Mesenchymal stem cell (in vitro differentiated cells and primary cell): ENCODE measurements around the gene MYL9.

Experiments
- DNase-seq: peaks from one replicate; pipeline ENCODE4 v3.0.0-alpha.2; 2013
- H2AFZ ChIP-seq: one replicate; pipeline ENCODE4 v1.6.1; 2013; ENCODE audit warnings: low read depth, mild to moderate bottlenecking, control low read depth, inconsistent platforms, low read length, moderate library complexity
- H2AK5ac ChIP-seq: 2 replicates; pipeline ENCODE4 v1.6.1; 2013; ENCODE audit warnings: low read length, moderate library complexity, mild to moderate bottlenecking, inconsistent platforms; ENCODE audit not compliant: severe bottlenecking
- H2BK120ac ChIP-seq: one replicate; pipeline ENCODE4 v1.6.1; 2013; ENCODE audit warnings: low read depth, mild to moderate bottlenecking, inconsistent platforms, low read length, moderate library complexity
- H2BK12ac ChIP-seq, 2 experiments: one replicate each; pipeline ENCODE4 v1.6.1; 2013; ENCODE audit warnings: inconsistent platforms in 2 of 2, low read length in 2 of 2, mild to moderate bottlenecking in 2 of 2, moderate library complexity in 2 of 2, control low read depth in 1 of 2
- H2BK15ac ChIP-seq: one replicate; pipeline ENCODE4 v1.6.1; 2013; ENCODE audit warnings: mild to moderate bottlenecking, low read depth, inconsistent platforms; ENCODE audit not compliant: poor library complexity, severe bottlenecking
- H2BK5ac ChIP-seq: 2 replicates; pipeline ENCODE4 v1.6.1; 2013; ENCODE audit warnings: low read depth, mild to moderate bottlenecking, low read length, control low read depth, inconsistent platforms; ENCODE audit not compliant: poor library complexity, severe bottlenecking
- H3K14ac ChIP-seq, 2 experiments: one replicate each; pipeline ENCODE4 v1.6.1; 2013; ENCODE audit warnings: inconsistent platforms in 2 of 2, low read length in 2 of 2, control low read depth in 1 of 2, mild to moderate bottlenecking in 1 of 2, moderate library complexity in 1 of 2
- H3K18ac ChIP-seq, 2 experiments: one replicate each; pipeline ENCODE4 v1.6.1; 2013; ENCODE audit warnings: inconsistent platforms in 2 of 2, low read length in 2 of 2, control low read depth in 1 of 2, low read depth in 1 of 2, mild to moderate bottlenecking in 1 of 2
- H3K23ac ChIP-seq, 2 experiments: one replicate each; pipeline ENCODE4 v1.6.1; 2013; ENCODE audit warnings: inconsistent platforms in 2 of 2, low read length in 2 of 2, mild to moderate bottlenecking in 2 of 2, moderate library complexity in 2 of 2, control low read depth in 1 of 2
- H3K27ac ChIP-seq: 2 replicates; pipeline ENCODE4 v1.5.1; 2013; ENCODE audit warnings: mild to moderate bottlenecking, moderate library complexity, low read length, control low read depth, inconsistent platforms; ENCODE audit not compliant: poor library complexity, severe bottlenecking
- H3K27me3 ChIP-seq, 2 experiments: 2 replicates each; pipeline versions ENCODE4 v1.6.1 to v1.7.0; 2013; ENCODE audit warnings: low read length in 2 of 2, mild to moderate bottlenecking in 2 of 2, moderate library complexity in 2 of 2, control low read depth in 1 of 2, inconsistent platforms in 1 of 2; ENCODE audit not compliant: control insufficient read depth in 1 of 2, insufficient read depth in 1 of 2
- H3K36me3 ChIP-seq, 2 experiments: 2 replicates each; pipeline versions ENCODE4 v1.6.1 to v1.7.0; 2013; ENCODE audit warnings: low read length in 2 of 2, control low read depth in 1 of 2, inconsistent platforms in 1 of 2, low read depth in 1 of 2, mild to moderate bottlenecking in 1 of 2; ENCODE audit not compliant: insufficient read depth in 2 of 2, control insufficient read depth in 1 of 2
- H3K4ac ChIP-seq, 2 experiments: one replicate each; pipeline ENCODE4 v1.6.1; 2013; ENCODE audit warnings: inconsistent platforms in 2 of 2, low read length in 2 of 2, mild to moderate bottlenecking in 2 of 2, moderate library complexity in 2 of 2, control low read depth in 1 of 2, low read depth in 1 of 2
- H3K4me1 ChIP-seq: 2 replicates; pipeline ENCODE4 v1.6.1; 2013; ENCODE audit warnings: low read depth, low read length, control low read depth; ENCODE audit not compliant: control insufficient read depth, insufficient read depth
- H3K4me2 ChIP-seq: 2 replicates; pipeline ENCODE4 v1.6.1; 2013; ENCODE audit warnings: low read length, mild to moderate bottlenecking, inconsistent platforms; ENCODE audit not compliant: poor library complexity, severe bottlenecking
- H3K4me3 ChIP-seq, 2 experiments: 2 replicates each; pipeline versions ENCODE4 v1.5.1 to v1.7.0; 2013; ENCODE audit warnings: low read length in 2 of 2, mild to moderate bottlenecking in 2 of 2, control low read depth in 1 of 2, low read depth in 1 of 2; ENCODE audit not compliant: insufficient read depth in 1 of 2
- H3K79me1 ChIP-seq: replicated peaks from 2 replicates; pipeline ENCODE4 v1.6.1; 2013; ENCODE audit warnings: mild to moderate bottlenecking, control low read depth, low read length, inconsistent platforms; ENCODE audit not compliant: poor library complexity, severe bottlenecking
- H3K9ac ChIP-seq: 2 replicates; pipeline ENCODE4 v1.7.0; 2013; ENCODE audit warnings: mild to moderate bottlenecking, low read length, moderate library complexity
- H3K9me3 ChIP-seq: 2 replicates; pipeline ENCODE4 v1.7.0; 2013; ENCODE audit warnings: mild to moderate bottlenecking, low read length; ENCODE audit not compliant: control insufficient read depth
- H4K8ac ChIP-seq: one replicate; pipeline ENCODE4 v1.6.1; 2013; ENCODE audit warnings: inconsistent platforms, mild to moderate bottlenecking, low read length, moderate library complexity
- H4K91ac ChIP-seq: one replicate; pipeline ENCODE4 v1.6.1; 2013; ENCODE audit warnings: mild to moderate bottlenecking, low read length, inconsistent platforms
- WGBS: methylation state at CpG from one replicate; pipeline ENCODE4 v1.1.7; 2013; ENCODE audit warnings: mixed read lengths; 5-methylcytosine and 5-hydroxymethylcytosine counted together

Gene MYL9

DNA sequence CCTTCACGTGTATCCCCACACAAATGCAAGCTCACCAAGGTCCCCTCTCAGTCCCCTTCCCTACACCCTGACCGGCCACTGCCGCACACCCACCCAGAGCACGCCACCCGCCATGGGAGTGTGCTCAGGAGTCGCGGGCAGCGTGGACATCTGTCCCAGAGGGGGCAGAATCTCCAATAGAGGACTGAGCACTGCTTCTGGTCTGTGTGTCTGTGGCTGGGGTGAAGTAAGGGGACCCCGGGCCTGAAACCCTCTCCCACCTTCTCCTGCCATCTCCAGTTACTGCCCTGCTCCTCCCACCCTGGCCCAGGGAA, 8.3 kb downstream of the MYL9 start:
- Histone ChIP-seq H3K4me3 (no peak overlapping the region), H3K27me3 (no peaks in the 10 kb centered on the region), H3K18ac (no peak overlapping the region), H3K4me2 (no peak overlapping the region), H3K9me3 (no peaks in the 10 kb centered on the region), H2AFZ (no peak overlapping the region), H3K14ac (no peak overlapping the region), H2BK120ac (no peak overlapping the region), H3K23ac (no peak overlapping the region), H3K9ac (peak overlapping the region; percentile 48), H4K8ac (no peak overlapping the region), H4K91ac (no peak overlapping the region), H3K4ac (no peak overlapping the region), H3K27ac (no peak overlapping the region), H3K36me3 (peaks cover 46 to 55% of the 10 kb centered on the region in 2 experiments), H3K79me1 (peaks cover 8% of the 10 kb centered on the region), H2AK5ac (no peak overlapping the region), H2BK15ac (no peak overlapping the region), H3K4me1 (peaks cover 13% of the 10 kb centered on the region), H2BK5ac (no peak overlapping the region), H2BK12ac (no peak overlapping the region)
- DNase-seq, result no peak
- 95% methylated on average over 8 of the region's 9 CpGs for WGBS

DNA sequence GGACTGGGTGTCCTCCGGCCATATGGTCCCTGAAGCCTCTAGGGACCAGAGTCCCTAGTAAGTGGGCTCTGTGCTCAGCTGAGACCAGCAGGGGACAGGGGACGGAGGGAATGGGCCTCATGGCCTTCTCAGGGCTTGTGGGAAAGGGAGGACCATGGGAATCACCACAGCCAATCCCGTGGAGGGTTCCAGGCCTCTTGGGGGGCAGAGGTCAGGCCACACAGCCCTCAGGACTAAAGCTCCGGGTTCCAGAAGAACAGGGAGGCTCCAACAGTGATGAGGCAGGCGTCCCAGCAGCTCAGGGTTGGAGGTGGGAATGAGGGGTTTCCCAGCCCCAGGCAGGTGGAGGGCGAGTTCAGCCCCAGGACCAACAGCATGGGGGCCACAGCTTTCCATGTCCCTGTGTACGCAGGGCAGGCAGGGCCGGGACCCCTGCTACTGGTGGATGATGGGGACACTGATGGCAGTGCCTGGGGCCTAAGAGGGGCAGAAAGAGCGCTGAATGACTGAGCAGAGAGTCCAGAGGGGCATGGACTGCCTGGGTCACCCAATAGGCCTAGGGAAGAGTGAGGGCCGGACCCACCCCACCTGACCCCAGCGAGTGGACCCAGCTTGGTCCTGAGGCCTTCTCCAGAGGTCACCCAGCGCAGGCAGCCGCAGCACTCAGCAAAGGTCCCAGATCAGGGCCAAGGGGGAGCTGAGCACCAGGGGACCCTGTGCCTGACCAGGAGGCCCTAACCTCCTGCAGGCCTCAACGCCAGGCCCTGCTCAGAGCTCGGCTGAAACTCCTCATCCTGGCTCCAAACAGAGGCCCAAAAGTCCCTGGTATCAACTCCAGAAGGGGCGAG, 8.8 kb downstream of the MYL9 start:
- H4K8ac ChIP-seq, result peak overlapping the region; percentile 1
- no peak overlapping the region for H2BK15ac ChIP-seq
- H2AK5ac ChIP-seq, result no peak overlapping the region
- no peak overlapping the region for H3K23ac ChIP-seq
- H3K27me3 ChIP-seq, result no peaks in the 10 kb centered on the region
- H2BK5ac ChIP-seq, result no peak overlapping the region
- H3K4ac ChIP-seq, result no peak overlapping the region
- H3K9ac ChIP-seq, result peak overlapping the region; percentile 48
- H3K18ac ChIP-seq, result no peak overlapping the region
- no peak overlapping the region for H3K27ac ChIP-seq
- peaks cover 8% of the 10 kb centered on the region for H3K79me1 ChIP-seq
- H2BK120ac ChIP-seq, result no peak overlapping the region
- DNase-seq, result no peak
- no peak overlapping the region for H3K14ac ChIP-seq
- no peak overlapping the region for H3K4me3 ChIP-seq
- no peak overlapping the region for H4K91ac ChIP-seq
- H2AFZ ChIP-seq, result no peak overlapping the region
- no peak overlapping the region for H3K4me2 ChIP-seq
- H3K36me3 ChIP-seq, result peaks cover 41 to 50% of the 10 kb centered on the region in 2 experiments
- no peak overlapping the region for H2BK12ac ChIP-seq
- no peaks in the 10 kb centered on the region for H3K9me3 ChIP-seq
- WGBS, result 83% methylated on average over 16 of the region's 16 CpGs
- H3K4me1 ChIP-seq, result peaks cover 8% of the 10 kb centered on the region

GRCh38 chr20:36550790-36551299, 9.5 kb downstream of the MYL9 start:
- Histone ChIP-seq H2AK5ac (no peak overlapping the region), H3K79me1 (peaks cover 8% of the 10 kb centered on the region), H2BK5ac (no peak overlapping the region), H2BK120ac (no peak overlapping the region), H3K36me3 (peaks cover 39 to 44% of the 10 kb centered on the region in 2 experiments), H3K14ac (no peak overlapping the region), H4K8ac (peak overlapping the region; percentile 1), H3K9me3 (no peaks in the 10 kb centered on the region), H2BK15ac (no peak overlapping the region), H3K9ac (peak overlapping the region; percentile 48), H4K91ac (no peak overlapping the region), H3K4ac (no peak overlapping the region), H3K27ac (no peak overlapping the region), H3K4me2 (no peak overlapping the region), H3K23ac (no peak overlapping the region), H2AFZ (no peak overlapping the region), H3K27me3 (no peaks in the 10 kb centered on the region), H3K4me3 (no peak overlapping the region), H3K18ac (no peak overlapping the region), H3K4me1 (peaks cover 8% of the 10 kb centered on the region), H2BK12ac (no peak overlapping the region)
- 86% methylated on average over 14 of the region's 15 CpGs for WGBS
- no peak for DNase-seq

GRCh38 chr20:36555248-36555647, 13.9 kb downstream of the MYL9 start:
- Histone ChIP-seq H3K4ac (no peak overlapping the region), H3K14ac (no peak overlapping the region), H3K9me3 (no peaks in the 10 kb centered on the region), H3K4me1 (peaks cover 6% of the 10 kb centered on the region), H3K4me3 (no peak overlapping the region), H2BK5ac (no peak overlapping the region), H3K9ac (no peak overlapping the region), H4K8ac (no peak overlapping the region), H2AK5ac (no peak overlapping the region), H2BK12ac (no peak overlapping the region), H3K27me3 (no peaks in the 10 kb centered on the region), H3K36me3 (peaks cover 0 to 2% of the 10 kb centered on the region in 2 experiments), H3K4me2 (no peak overlapping the region), H3K18ac (no peak overlapping the region), H3K27ac (no peak overlapping the region), H4K91ac (no peak overlapping the region), H3K79me1 (peaks cover 1% of the 10 kb centered on the region), H2BK120ac (no peak overlapping the region), H2BK15ac (no peak overlapping the region), H2AFZ (no peak overlapping the region), H3K23ac (no peak overlapping the region)
- WGBS, result 78% methylated on average over 1 of the region's 2 CpGs
- DNase-seq, result no peak
